Activated naive CD4-positive, alpha-beta T cell treated with Interleukin-2 at 50 U/mL for 16 hours (primary cell): ENCODE results near the gene PACRG.

Experiments used
- DNase-seq: peaks from one replicate; pipeline ENCODE4 v3.0.0-alpha.2; 2020

The PACRG gene

GRCh38 chr6:163343609-163344008, 615.8 kb downstream of the PACRG start:
- no peak for DNase-seq

DNA sequence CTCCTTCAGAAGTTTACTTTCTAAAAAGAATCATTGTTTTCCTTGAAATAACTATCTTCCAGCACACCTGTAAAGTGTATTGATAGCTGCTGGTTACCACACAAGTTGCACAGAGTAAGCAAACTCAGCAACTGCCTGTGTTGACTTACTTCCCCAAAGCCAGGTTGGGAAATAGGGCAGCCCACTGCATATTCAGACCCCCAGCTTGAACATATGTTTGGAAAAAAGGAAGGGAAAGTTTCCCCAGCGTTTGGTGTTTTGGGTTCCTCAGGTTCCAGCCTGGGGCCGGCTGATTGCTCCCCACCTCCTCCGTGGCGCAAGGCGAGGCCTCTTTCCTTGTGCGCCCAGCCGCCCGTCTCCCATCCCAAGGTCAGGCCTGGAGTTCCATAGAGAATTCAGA, 616.6 kb downstream of the PACRG start:
- no peak for DNase-seq

DNA sequence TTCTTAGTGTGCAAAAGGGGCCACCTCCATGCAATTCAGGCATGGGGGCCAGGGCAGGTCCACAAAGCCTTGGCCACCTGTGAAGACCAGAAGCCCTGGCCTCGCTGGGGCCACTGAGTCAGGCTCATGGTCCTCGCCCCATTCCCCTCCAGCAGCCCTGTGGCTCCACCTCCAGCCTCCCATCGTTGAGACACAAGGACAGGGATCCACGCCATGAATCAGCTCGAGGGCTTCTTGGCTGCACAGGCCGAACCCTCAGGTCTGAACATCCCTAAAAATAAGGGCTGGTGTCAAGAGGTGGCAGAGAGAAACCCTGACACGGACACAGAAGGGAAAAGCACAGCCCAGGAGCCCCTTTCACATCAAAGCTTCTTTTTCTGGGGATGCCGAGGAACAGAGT, 618.2 kb downstream of the PACRG start:
- no peak for DNase-seq

DNA sequence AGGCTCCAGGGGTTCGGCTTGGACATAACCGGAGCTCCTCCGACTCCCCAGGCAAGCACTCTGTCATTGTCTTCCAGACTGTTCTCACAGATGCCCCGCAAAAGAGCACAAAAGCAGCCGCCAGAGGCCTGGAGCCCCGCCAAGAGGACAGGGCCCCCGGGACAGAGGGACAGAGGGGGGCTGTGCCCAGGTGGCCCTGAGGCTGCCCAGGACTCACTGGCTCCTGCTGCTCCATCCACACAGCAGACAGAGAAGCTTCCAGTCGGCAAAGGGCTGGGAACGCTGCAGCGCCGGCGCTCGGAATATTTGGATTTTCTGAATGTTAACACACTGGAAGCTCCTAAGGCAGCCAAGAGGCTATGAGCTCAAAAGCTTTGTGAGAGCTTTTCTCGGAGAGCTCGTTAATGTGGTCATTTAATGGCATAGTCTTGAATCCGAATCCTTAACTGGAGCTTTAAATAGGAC, 618.8 kb downstream of the PACRG start:
- no peak for DNase-seq

GRCh38 chr6:163347021-163347446, 619.3 kb downstream of the PACRG start:
- no peak for DNase-seq

DNA sequence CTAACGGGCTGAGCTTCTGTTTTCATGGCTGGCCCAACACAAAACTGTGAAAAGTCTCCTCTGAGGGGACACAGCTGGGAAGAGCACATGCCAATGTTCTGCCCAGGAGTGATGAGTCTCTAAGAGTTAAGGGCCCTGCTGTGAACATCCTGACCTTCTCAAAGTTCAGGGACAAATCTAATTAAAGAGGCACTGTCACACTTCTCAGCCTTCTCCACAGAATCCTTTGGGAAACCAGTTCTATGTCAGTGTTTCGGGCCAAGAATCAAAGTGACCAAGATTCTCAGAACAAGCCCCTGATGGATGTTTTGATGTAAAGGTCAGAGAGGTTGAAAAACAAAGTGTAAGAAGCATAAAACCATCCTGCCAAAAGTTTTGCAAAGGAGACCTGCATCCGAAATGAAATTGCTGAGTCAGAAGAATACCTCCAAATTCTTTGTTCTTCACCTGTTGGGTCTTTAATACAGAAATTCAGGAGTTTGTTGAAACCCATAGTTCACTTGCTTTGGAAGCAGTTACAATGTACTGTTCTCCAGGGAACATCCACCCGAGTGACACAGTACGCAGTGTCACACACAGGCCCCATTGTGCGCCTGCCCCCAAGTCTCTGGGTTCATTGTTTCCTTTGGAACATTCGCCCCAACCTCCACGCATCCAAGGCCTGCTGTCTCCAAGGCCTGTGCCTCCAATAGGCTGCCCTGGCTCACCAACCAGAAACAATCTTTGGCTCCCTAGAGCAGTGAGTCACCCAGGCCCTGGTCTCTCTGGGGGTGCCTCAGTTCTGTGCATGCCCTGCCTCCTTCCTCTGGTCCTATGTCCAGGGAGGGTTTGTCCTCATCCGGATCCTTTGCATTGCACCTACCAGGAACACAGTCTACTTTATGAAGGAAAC, 621.3 kb downstream of the PACRG start:
- DNase-seq: no peak

GRCh38 chr6:163349696-163350095, 621.9 kb downstream of the PACRG start:
- no peak for DNase-seq

GRCh38 chr6:163351013-163351412, 623.2 kb downstream of the PACRG start:
- no peak for DNase-seq

GRCh38 chr6:163352011-163352685, 624.4 kb downstream of the PACRG start:
- no peak for DNase-seq

DNA sequence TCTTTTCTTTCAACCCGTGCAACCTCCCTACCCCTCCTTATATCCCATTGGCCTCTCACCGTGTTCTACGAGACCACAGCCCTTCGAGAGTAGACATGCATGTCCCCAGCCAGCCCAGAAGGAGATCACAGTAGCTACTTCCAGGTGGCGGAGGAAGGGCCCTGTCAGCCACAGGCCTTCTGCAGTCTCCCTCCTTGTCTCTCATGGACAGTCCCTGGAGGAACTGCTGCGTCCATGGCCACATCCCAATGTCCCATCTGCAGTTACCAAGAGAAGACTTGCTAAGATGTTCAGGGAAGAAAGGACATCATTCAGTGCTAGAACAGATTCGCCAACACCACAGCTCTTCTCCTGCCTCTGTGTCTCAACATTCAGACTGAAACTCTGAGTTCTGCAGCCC, 625.2 kb downstream of the PACRG start:
- no peak for DNase-seq

- DNase-seq: no peak
Observed at GRCh38 chr6:163354085-163354484, 626.3 kb downstream of the PACRG start.

DNA sequence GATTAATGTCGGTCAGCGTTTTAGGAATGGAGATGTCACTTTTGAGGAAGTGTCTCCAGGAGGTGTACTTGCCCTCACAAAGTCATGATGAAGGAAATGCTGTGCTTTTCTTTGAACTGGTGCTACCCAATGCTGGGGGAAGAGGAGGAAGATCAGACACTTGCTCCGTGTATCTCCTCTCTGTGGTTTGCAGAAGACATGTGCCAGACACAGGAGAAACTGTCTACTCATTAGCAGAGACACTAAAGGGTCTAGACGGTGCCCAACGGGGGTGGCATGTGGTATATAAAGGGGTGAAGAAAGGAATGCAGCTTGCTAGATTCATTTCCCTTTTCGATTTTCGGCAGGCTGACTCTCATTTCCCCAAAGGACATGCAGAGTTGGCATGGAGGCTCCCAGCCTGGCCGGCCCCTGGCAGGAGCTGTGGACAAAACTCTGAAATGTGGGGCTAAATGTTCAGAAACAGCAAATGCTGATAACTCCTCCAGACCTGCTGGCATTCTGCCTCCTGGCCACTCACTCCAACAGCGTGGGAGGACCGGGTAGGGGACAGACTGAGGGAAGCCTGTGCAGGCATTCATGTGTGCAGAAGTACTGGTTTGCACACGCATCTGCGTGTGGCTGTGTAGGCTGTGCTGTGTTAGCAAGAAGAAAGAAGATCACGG, 627.1 kb downstream of the PACRG start:
- DNase-seq: no peak

DNA sequence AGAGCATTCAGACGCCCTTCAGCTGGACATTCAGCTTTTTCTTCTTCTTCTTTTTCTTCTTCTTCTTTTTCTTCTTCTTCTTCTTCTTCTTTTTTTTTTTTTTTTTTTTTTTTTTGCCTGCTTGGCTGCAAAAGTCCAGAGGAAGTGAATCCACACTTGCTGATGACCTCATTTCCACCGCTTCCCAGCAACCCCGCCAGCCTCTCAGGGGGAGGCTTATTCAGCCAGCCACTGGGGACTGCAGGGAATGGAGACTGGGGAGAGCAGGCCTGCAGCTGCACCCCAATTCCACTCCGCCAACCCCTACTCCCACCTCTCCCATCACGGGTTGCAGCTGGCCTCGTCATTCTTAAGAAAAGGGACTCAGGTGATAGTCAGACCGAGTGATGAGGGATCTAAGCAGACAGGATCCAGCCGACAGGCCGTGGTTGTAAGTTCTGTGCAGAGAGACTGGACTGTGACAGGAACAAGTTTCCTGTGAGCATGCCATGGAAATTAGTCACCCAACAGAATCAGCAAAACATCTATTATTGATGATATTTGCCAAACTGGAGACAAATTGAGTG, 627.7 kb downstream of the PACRG start:
- DNase-seq: no peak

DNA sequence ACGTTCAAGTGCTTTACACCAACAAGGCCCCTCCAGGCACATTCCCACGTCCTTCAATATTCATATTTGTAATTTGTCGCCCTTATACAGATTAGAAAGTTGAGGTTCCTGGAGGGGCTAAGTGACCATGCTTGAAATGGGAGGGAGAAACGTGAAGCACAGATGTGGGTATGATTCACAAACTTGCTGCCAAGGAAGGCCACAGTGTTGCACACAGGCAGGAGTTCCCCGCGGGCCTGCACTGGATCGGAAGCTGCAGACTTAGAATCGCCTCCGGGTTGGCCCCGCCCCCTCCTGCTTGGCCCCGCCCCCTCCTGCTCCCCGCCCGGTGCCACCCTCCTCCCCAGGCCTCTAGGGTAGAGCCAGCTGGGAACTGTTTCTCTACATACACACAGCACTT, 628.5 kb downstream of the PACRG start:
- DNase-seq: no peak

DNA sequence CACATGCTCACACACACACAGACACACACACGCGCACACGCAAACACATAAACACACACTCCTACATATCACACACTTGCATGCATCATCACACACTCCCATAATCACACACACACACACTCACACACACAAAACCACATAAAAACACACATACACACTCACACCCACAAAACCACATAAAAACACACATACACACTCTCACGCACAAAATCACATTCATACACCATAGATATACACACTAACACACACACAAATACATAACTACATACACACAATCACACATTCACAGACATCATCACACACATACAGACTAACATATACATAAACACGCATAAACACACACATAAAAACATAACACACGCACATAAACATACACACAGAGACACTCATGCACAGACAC, 629.0 kb downstream of the PACRG start:
- no peak for DNase-seq

DNA sequence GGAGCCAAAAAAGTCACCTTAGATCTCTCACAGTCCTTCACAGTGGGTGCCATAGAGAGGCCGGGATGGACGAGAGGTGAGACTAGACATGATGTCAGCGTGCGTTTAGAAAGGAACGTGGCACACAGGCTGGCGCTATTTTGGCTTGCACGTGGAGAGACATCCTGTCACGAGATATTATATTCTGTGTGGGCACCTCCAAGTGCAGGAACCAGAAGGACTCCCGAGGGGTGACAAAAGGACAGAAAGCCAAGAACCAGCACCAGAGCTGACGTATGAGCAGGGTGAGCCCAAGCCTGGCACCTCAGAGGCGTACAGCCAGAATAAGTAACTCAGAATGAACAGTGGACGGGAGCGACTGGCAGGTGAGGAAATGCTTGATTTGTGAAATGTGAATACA, 636.9 kb downstream of the PACRG start:
- DNase-seq: no peak
